B cell (primary cell): ENCODE results near the gene SCARB1. TPM values are rescaled to one million over a fixed set of nuclear protein-coding genes. Genes with fewer than 3 reads are reported as not detected.
A peak's percentile ranks its signal among the peaks of the same experiment; 100 is the strongest.

Source experiments
- ATAC-seq: fragments of 200-7000 bp; cut with Tn5 transposase; one replicate; pipeline ENCODE4 v1.10.0; 2021; ENCODE audit warnings: low read depth, mild to moderate bottlenecking, moderate number of reproducible peaks, moderate library complexity
- CTCF ChIA-PET: fragments of 350-600 bp; sonication (Branson Sonifier 250); formaldehyde crosslinking; loops from one replicate; lab custom pipeline; 2021; ENCODE audit warnings: antibody characterized with exemption, inconsistent platforms; lab: Charles Lee
- POLR2A ChIA-PET: fragments of 350-600 bp; sonication (Branson Sonifier 250); formaldehyde crosslinking; loops from one replicate; lab custom pipeline; 2021; ENCODE audit warnings: antibody characterized with exemption; lab: Charles Lee
- DNase-seq: peaks from one replicate; pipeline ENCODE4 v3.0.0; 2013
- H2AFZ ChIP-seq: 2 replicates; pipeline ENCODE4 v1.6.1; 2012; ENCODE audit warnings: mild to moderate bottlenecking, low read depth, low read length; ENCODE audit not compliant: insufficient read depth, poor library complexity, severe bottlenecking
- H3K27ac ChIP-seq, 2 donors: 1 replicate in 1 of 2; 2 replicates in 1 of 2; pipeline ENCODE4 v1.5.1; 2012 to 2013; ENCODE audit warnings: low read length in 2 of 2, mild to moderate bottlenecking in 2 of 2, moderate library complexity in 1 of 2
- H3K27me3 ChIP-seq, 4 experiments: fragments of 200-600 bp in 1 of 4; sonication (generic) in 1 of 4; replicated peaks in 1 of 4; 1 replicate in 2 of 4; 2 replicates in 2 of 4; pipeline versions ENCODE4 v1.6.1 to v1.7.0; 2013 to 2016; ENCODE audit warnings: low read length in 3 of 4, mild to moderate bottlenecking in 2 of 4, mixed read lengths in 1 of 4, moderate library complexity in 1 of 4; ENCODE audit not compliant: insufficient read depth in 4 of 4, control insufficient read depth in 3 of 4; ENCODE audit errors: control extremely low read depth in 1 of 4
- H3K36me3 ChIP-seq, 2 experiments: replicated peaks in 1 of 2; 1 replicate in 1 of 2; 2 replicates in 1 of 2; pipeline versions ENCODE4 v1.6.1 to v1.7.1; 2013; ENCODE audit warnings: low read length in 1 of 2; ENCODE audit not compliant: insufficient read depth in 2 of 2, control insufficient read depth in 1 of 2; ENCODE audit errors: control extremely low read depth in 1 of 2, extremely low read depth in 1 of 2
- H3K4me1 ChIP-seq, 2 donors: fragments of 200-600 bp in 1 of 2; sonication (generic) in 1 of 2; 1 replicate in 1 of 2; 2 replicates in 1 of 2; pipeline versions ENCODE4 v1.5.1 to v1.6.1; 2013 to 2017; ENCODE audit warnings: low read length in 2 of 2; ENCODE audit not compliant: control insufficient read depth in 2 of 2, insufficient read depth in 2 of 2
- H3K4me2 ChIP-seq: replicated peaks from 2 replicates; pipeline ENCODE3; 2012; ENCODE audit warnings: mild to moderate bottlenecking, low read depth, low read length; ENCODE audit not compliant: poor library complexity, severe bottlenecking
- H3K4me3 ChIP-seq, 5 experiments: fragments of 200-600 bp in 1 of 5; sonication (generic) in 1 of 5; 1 replicate in 3 of 5; 2 replicates in 2 of 5; pipeline versions ENCODE4 v1.5.1 to v1.7.0; 2011 to 2016; ENCODE audit warnings: low read length in 4 of 5, mild to moderate bottlenecking in 4 of 5, low read depth in 2 of 5, control low read depth in 1 of 5, moderate library complexity in 1 of 5; ENCODE audit not compliant: insufficient read depth in 1 of 5; ENCODE audit errors: control extremely low read depth in 1 of 5, extremely low read depth in 1 of 5
- H3K79me2 ChIP-seq: fragments of 200-600 bp; sonication (generic); one replicate; pipeline ENCODE4 v1.6.0; 2016; ENCODE audit warnings: low read length; ENCODE audit not compliant: control insufficient read depth, insufficient read depth
- H3K9ac ChIP-seq: fragments of 200-600 bp; sonication (generic); 2 replicates; pipeline ENCODE4 v1.6.1; 2017; ENCODE audit warnings: mild to moderate bottlenecking, low read length, moderate library complexity
- H3K9me3 ChIP-seq, 3 donors: one replicate each; pipeline versions ENCODE4 v1.6.1 to v1.7.1; 2013; ENCODE audit warnings: low read length in 2 of 3; ENCODE audit not compliant: control insufficient read depth in 2 of 3, insufficient read depth in 1 of 3; ENCODE audit errors: control extremely low read depth in 1 of 3
- H4K20me1 ChIP-seq: 2 replicates; pipeline ENCODE4 v1.6.0; 2012; ENCODE audit warnings: mild to moderate bottlenecking, low read length; ENCODE audit not compliant: insufficient read depth, control insufficient read depth, poor library complexity, severe bottlenecking
- H3K27ac Mint-ChIP-seq: one replicate; pipeline ENCODE4 v1.8.0; 2021; ENCODE audit warnings: mixed read lengths
- H3K27me3 Mint-ChIP-seq: one replicate; pipeline ENCODE4 v1.8.0; 2021; ENCODE audit warnings: mixed read lengths
- H3K4me1 Mint-ChIP-seq: one replicate; pipeline ENCODE4 v1.8.0; 2021; ENCODE audit warnings: mixed read lengths
- H3K4me3 Mint-ChIP-seq: one replicate; pipeline ENCODE4 v1.8.0; 2021; ENCODE audit warnings: mixed read lengths
- H3K9me3 Mint-ChIP-seq: one replicate; pipeline ENCODE4 v1.8.0; 2022; ENCODE audit warnings: mixed read lengths; ENCODE audit not compliant: insufficient read depth
- CTCF ChIP-seq: fragments of 200-600 bp; IDR thresholded peaks from one replicate; pipeline ENCODE4 v1.8.0; 2022; ENCODE audit warnings: antibody characterized with exemption, mild to moderate bottlenecking
- EZH2 ChIP-seq: IDR thresholded peaks from 2 replicates; pipeline ENCODE4 v1.6.1; 2012; ENCODE audit warnings: borderline replicate concordance, low read depth, mild to moderate bottlenecking, moderate library complexity, low read length; ENCODE audit not compliant: insufficient read depth, poor library complexity, severe bottlenecking
- WGBS: methylation state at CpG from one replicate; pipeline ENCODE4 v1.1.5; 2013; ENCODE audit warnings: missing lambda C conversion rate; ENCODE audit not compliant: insufficient coverage; 5-methylcytosine and 5-hydroxymethylcytosine counted together
- intact Hi-C: fragments of 100-400 bp; cut with micrococcal nuclease; formaldehyde crosslinking; loops from one replicate; pipeline ENCODE4 v1.10.0; 2022
- polyA plus RNA-seq: library from polyadenylated mRNA; depleted of rRNA; stranded (reverse); fragments of >200 nt; gene quantifications from 2 replicates; pipeline ENCODE4 v1.2.3, GENCODE V29; 2012
- total RNA-seq, 2 donors: library from RNA; stranded (reverse); fragments of 120-200 nt in 1 of 2; gene quantifications; 1 replicate in 1 of 2; 2 replicates in 1 of 2; pipeline versions ENCODE4 v1.2.3 to v1.2.4, GENCODE V29; 2013 to 2022

The SCARB1 gene
- total and polyA plus RNA-seq, 2 donors (not counting 1 experiment from before 2014, with no cell fraction given), result 26.8 to 30.7 TPM

- H3K27ac Mint-ChIP-seq, result no peak overlapping the region
- peak overlapping the region; percentile 47 for H3K4me2 ChIP-seq
- no peak overlapping the region for H3K9ac ChIP-seq
These were observed 7.4 kb downstream of the SCARB1 start for GRCh38 chr12:124856132-124856841.

More at GRCh38 chr12:124856132-124856841, 7.4 kb downstream of the SCARB1 start:
- peaks cover 49% of the 10 kb centered on the region for H3K79me2 ChIP-seq
- no peak overlapping the region for H2AFZ ChIP-seq
- no peak overlapping the region for H3K4me3 ChIP-seq
- peaks cover 31% of the 10 kb centered on the region for H3K4me1 Mint-ChIP-seq
- WGBS, result 44% methylated on average over 13 of the region's 16 CpGs
- no peak overlapping the region for H3K4me3 Mint-ChIP-seq
- no peaks in the 10 kb centered on the region for H3K9me3 Mint-ChIP-seq
- CTCF ChIA-PET, result interaction anchor here (0.7 to 1.1 kb wide), 2 partner anchors 38 to 43 kb away, joined by 4 to 5 read pairs; no protein-coding TSS in a partner anchor
- POLR2A ChIA-PET, result no interaction called here
- H3K27me3 Mint-ChIP-seq, result no peaks in the 10 kb centered on the region
- intact Hi-C loops, result no loop called here
- DNase-seq (peak; percentile 48), ATAC-seq (peak; percentile 62)
- no peak overlapping the region for H3K27ac ChIP-seq
- H3K27me3 ChIP-seq, result no peaks in the 10 kb centered on the region
- H4K20me1 ChIP-seq, result no peaks in the 10 kb centered on the region
- peaks cover 7 to 14% of the 10 kb centered on the region in 2 donors for H3K4me1 ChIP-seq
- H3K36me3 ChIP-seq, result no peaks in the 10 kb centered on the region
- no peaks in the 10 kb centered on the region for H3K9me3 ChIP-seq
- peak; percentile 37 for TF ChIP-seq CTCF
- TF ChIP-seq EZH2, result no peak
